ENCODE data around the gene SNX18.
"Not testable (repeated sequence)": the region's sequence is repeated elsewhere in the genome, so short reads cannot be mapped to it uniquely, and the experiment has no call there.

DNA sequence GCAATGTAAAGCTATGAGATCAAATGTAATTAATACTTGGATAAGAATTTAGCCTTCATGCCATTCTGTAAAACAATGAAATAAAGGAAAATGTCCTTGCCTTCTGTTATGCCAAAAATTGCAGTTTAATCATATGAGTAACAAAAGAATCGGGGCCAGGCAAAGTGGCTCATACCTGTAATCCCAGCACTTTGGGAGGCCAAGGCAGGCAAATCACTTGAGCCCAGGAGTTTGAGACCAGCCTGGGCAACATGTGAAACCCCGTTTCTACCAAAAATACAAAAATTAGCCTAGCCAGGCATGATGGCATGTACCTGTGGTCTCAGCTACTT is 27.9 kb upstream of the SNX18 start:
- TF ChIP-seq EZH2 (IDR thresholded peaks at IDR 0.05); ZBTB33 (IDR thresholded peaks at IDR 0.05; ENCODE audit: extremely low read depth, insufficient replicate concordance, low read length); POLR2A (IDR thresholded peaks at IDR 0.05; ENCODE audit: borderline replicate concordance, extremely low read depth, insufficient read depth, insufficient read length); TCF7L2 (IDR thresholded peaks at IDR 0.05; ENCODE audit: borderline replicate concordance, extremely low read depth, insufficient read depth, insufficient read length); ZNF274 (IDR thresholded peaks at IDR 0.05; ENCODE audit: low read depth, low read length); CTCF (IDR thresholded peaks at IDR 0.05 in 2 of 3, conservative IDR thresholded peaks at IDR 0.05 in 1 of 3; ENCODE audit: borderline replicate concordance in 1 of 3, insufficient read depth in 1 of 3, low read depth in 2 of 3, low read length in 2 of 3); JUND (IDR thresholded peaks at IDR 0.05); SP1 (IDR thresholded peaks at IDR 0.05; ENCODE audit: low read depth): not testable (repeated sequence)
- TF ChIP-seq, protein P1, sequence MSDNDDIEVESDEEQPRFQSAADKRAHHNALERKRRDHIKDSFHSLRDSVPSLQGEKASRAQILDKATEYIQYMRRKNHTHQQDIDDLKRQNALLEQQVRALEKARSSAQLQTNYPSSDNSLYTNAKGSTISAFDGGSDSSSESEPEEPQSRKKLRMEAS (IDR thresholded peaks at IDR 0.05) = not testable (repeated sequence)
